ENCODE results near the gene RHEX. TPM values are rescaled to one million over a fixed set of nuclear protein-coding genes. Genes with fewer than 3 reads are reported as not detected.

RHEX gene
- total RNA-seq, 1 experiment from 2014 or later: not detected

DNA sequence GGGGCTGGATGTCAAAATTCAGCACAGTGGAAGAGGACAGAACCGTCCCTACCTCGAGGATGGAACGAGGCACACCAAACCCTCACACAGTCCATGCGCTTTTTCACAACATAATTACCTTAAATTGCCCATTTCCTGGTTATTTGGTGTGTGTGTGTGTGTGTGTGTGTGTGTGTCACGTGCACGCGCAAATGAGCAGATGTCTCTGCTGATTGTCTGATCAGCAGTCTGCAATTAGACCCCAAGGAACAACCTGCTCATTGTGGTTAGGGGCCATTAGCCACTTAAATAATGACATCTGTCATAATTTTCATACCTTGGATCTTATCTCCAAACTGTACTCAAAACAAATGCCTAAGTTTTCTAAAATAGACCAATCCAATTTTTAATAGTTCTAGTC, 41.1 kb downstream of the RHEX start:
- no peaks in the 10 kb centered on the region for H3K9me3 Mint-ChIP-seq
- ChIA-PET POLR2A (no interaction called here), CTCF (no interaction called here)
- H3K36me3 Mint-ChIP-seq: no peaks in the 10 kb centered on the region
- H3K4me1 Mint-ChIP-seq: no peaks in the 10 kb centered on the region
- ATAC-seq (no peak), DNase-seq (ENCODE audit: low spot score) (no peak)
- TF ChIP-seq, protein P1, sequence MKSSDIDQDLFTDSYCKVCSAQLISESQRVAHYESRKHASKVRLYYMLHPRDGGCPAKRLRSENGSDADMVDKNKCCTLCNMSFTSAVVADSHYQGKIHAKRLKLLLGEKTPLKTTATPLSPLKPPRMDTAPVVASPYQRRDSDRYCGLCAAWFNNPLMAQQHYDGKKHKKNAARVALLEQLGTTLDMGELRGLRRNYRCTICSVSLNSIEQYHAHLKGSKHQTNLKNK (CRISPR knock-in tag; IDR thresholded peaks at IDR 0.05): no peak
- TF ChIP-seq ZBTB21 (CRISPR knock-in tag; IDR thresholded peaks at IDR 0.05; ENCODE audit: borderline replicate concordance): no peak
- TF ChIP-seq SMAD3 (CRISPR knock-in tag; IDR thresholded peaks at IDR 0.05; ENCODE audit: borderline replicate concordance): no peak
- TF ChIP-seq, protein P2, sequence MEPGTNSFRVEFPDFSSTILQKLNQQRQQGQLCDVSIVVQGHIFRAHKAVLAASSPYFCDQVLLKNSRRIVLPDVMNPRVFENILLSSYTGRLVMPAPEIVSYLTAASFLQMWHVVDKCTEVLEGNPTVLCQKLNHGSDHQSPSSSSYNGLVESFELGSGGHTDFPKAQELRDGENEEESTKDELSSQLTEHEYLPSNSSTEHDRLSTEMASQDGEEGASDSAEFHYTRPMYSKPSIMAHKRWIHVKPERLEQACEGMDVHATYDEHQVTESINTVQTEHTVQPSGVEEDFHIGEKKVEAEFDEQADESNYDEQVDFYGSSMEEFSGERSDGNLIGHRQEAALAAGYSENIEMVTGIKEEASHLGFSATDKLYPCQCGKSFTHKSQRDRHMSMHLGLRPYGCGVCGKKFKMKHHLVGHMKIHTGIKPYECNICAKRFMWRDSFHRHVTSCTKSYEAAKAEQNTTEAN (CRISPR knock-in tag; IDR thresholded peaks at IDR 0.05): no peak
- TF ChIP-seq GRHL2 (CRISPR knock-in tag; IDR thresholded peaks at IDR 0.05; ENCODE audit: insufficient replicate concordance, severe bottlenecking): no peak
- TF ChIP-seq, protein P3, sequence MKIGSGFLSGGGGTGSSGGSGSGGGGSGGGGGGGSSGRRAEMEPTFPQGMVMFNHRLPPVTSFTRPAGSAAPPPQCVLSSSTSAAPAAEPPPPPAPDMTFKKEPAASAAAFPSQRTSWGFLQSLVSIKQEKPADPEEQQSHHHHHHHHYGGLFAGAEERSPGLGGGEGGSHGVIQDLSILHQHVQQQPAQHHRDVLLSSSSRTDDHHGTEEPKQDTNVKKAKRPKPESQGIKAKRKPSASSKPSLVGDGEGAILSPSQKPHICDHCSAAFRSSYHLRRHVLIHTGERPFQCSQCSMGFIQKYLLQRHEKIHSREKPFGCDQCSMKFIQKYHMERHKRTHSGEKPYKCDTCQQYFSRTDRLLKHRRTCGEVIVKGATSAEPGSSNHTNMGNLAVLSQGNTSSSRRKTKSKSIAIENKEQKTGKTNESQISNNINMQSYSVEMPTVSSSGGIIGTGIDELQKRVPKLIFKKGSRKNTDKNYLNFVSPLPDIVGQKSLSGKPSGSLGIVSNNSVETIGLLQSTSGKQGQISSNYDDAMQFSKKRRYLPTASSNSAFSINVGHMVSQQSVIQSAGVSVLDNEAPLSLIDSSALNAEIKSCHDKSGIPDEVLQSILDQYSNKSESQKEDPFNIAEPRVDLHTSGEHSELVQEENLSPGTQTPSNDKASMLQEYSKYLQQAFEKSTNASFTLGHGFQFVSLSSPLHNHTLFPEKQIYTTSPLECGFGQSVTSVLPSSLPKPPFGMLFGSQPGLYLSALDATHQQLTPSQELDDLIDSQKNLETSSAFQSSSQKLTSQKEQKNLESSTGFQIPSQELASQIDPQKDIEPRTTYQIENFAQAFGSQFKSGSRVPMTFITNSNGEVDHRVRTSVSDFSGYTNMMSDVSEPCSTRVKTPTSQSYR (CRISPR knock-in tag; IDR thresholded peaks at IDR 0.05): no peak
- no peak for TF ChIP-seq NFATC4 (CRISPR knock-in tag; IDR thresholded peaks at IDR 0.05)
- TF ChIP-seq, protein P4, sequence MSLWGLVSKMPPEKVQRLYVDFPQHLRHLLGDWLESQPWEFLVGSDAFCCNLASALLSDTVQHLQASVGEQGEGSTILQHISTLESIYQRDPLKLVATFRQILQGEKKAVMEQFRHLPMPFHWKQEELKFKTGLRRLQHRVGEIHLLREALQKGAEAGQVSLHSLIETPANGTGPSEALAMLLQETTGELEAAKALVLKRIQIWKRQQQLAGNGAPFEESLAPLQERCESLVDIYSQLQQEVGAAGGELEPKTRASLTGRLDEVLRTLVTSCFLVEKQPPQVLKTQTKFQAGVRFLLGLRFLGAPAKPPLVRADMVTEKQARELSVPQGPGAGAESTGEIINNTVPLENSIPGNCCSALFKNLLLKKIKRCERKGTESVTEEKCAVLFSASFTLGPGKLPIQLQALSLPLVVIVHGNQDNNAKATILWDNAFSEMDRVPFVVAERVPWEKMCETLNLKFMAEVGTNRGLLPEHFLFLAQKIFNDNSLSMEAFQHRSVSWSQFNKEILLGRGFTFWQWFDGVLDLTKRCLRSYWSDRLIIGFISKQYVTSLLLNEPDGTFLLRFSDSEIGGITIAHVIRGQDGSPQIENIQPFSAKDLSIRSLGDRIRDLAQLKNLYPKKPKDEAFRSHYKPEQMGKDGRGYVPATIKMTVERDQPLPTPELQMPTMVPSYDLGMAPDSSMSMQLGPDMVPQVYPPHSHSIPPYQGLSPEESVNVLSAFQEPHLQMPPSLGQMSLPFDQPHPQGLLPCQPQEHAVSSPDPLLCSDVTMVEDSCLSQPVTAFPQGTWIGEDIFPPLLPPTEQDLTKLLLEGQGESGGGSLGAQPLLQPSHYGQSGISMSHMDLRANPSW (CRISPR knock-in tag; conservative IDR thresholded peaks at IDR 0.05; ENCODE audit: low read depth): no peak
- TF ChIP-seq TEAD4 (CRISPR knock-in tag; IDR thresholded peaks at IDR 0.05): no peak
- H3K27me3 Mint-ChIP-seq (ENCODE audit: low read depth): no peaks in the 10 kb centered on the region
- no peak overlapping the region for H3K4me3 Mint-ChIP-seq
- H3K27ac Mint-ChIP-seq: no peak overlapping the region

DNA sequence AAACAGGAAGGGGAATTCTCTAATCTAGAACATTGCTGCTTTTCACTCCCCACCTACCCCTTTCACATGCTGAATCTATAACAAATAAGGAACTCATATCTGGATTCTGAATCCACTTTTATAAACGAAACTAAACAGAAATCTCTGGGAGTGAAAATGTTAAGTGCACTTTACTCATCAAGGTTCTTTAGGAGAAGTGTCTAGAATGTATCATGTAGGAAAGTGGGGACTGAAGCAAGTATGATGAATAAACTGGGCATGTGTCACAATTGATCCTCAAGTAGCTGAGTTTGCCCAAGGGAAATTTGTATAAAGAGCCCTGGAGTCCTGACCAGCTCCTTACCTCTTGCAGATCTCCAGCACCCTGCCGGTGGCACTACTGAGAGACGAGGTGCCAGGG, 44.4 kb downstream of the RHEX start:
- DNase-seq (ENCODE audit: low spot score): no peak
- Mint-ChIP-seq H3K4me1 (no peaks in the 10 kb centered on the region), H3K4me3 (no peak overlapping the region), H3K27ac (no peak overlapping the region), H3K27me3 (ENCODE audit: low read depth) (no peaks in the 10 kb centered on the region), H3K9me3 (no peaks in the 10 kb centered on the region), H3K36me3 (no peaks in the 10 kb centered on the region)
- ChIA-PET CTCF (interaction anchor here (2.3 to 3.4 kb wide), 2 partner anchors 9 to 120 kb away, joined by 9 to 12 read pairs; no protein-coding TSS in a partner anchor), POLR2A (no interaction called here)
- no peak for ATAC-seq
- TF ChIP-seq, protein P5, sequence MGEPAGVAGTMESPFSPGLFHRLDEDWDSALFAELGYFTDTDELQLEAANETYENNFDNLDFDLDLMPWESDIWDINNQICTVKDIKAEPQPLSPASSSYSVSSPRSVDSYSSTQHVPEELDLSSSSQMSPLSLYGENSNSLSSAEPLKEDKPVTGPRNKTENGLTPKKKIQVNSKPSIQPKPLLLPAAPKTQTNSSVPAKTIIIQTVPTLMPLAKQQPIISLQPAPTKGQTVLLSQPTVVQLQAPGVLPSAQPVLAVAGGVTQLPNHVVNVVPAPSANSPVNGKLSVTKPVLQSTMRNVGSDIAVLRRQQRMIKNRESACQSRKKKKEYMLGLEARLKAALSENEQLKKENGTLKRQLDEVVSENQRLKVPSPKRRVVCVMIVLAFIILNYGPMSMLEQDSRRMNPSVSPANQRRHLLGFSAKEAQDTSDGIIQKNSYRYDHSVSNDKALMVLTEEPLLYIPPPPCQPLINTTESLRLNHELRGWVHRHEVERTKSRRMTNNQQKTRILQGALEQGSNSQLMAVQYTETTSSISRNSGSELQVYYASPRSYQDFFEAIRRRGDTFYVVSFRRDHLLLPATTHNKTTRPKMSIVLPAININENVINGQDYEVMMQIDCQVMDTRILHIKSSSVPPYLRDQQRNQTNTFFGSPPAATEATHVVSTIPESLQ (CRISPR knock-in tag; IDR thresholded peaks at IDR 0.05): no peak

DNA sequence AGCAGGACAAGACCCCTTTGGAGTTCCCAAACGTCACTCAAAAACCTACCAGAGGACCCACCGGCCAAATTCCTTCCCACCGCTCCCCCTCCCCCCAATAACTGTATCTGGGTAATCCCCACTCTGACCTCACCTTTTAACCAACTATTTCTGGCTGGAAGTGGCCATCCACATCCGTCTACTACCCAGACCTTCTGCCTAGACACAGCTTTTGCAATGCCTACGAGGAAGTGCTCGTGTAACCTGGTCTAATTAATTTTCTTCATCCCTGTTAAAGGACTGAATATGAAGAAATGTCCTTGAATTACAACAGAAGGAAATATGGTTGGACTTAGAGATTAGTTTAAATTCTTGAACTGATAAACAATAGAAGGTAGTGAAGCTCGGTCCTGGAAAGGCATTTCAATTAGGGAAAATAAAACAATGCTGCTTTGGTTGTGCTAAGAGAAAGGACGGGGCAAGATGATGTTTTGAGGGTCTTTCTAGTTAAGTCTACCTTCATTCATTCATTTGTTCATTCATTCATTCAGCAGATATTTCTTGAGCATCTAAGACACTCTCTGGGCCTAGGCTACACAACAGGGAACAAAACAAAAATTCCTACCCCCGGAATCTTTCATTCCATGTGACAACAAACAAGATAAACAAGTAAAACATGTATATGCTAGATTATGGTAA, 45.4 kb downstream of the RHEX start:
- no peak overlapping the region for H3K4me3 Mint-ChIP-seq
- ATAC-seq (no peak), DNase-seq (ENCODE audit: low spot score) (no peak)
- ChIA-PET CTCF (interaction anchor here (2.3 to 3.4 kb wide), 2 partner anchors 8 to 121 kb away, joined by 9 to 12 read pairs; no protein-coding TSS in a partner anchor), POLR2A (no interaction called here)
- TF ChIP-seq, protein P6, sequence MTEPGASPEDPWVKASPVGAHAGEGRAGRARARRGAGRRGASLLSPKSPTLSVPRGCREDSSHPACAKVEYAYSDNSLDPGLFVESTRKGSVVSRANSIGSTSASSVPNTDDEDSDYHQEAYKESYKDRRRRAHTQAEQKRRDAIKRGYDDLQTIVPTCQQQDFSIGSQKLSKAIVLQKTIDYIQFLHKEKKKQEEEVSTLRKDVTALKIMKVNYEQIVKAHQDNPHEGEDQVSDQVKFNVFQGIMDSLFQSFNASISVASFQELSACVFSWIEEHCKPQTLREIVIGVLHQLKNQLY (CRISPR knock-in tag; IDR thresholded peaks at IDR 0.05): no peak
- no peak for TF ChIP-seq NR3C1 (CRISPR knock-in tag; conservative IDR thresholded peaks at IDR 0.05; ENCODE audit: low read depth)
- no peak for TF ChIP-seq TEAD1 (CRISPR knock-in tag; IDR thresholded peaks at IDR 0.05)
- TF ChIP-seq SP1 (CRISPR knock-in tag; conservative IDR thresholded peaks at IDR 0.05): no peak
- no peak for TF ChIP-seq NR2C2 (CRISPR knock-in tag; IDR thresholded peaks at IDR 0.05)
- H3K9me3 Mint-ChIP-seq: no peaks in the 10 kb centered on the region
- H3K27ac Mint-ChIP-seq: no peak overlapping the region
- H3K4me1 Mint-ChIP-seq: no peaks in the 10 kb centered on the region
- H3K27me3 Mint-ChIP-seq (ENCODE audit: low read depth): no peaks in the 10 kb centered on the region
- no peaks in the 10 kb centered on the region for H3K36me3 Mint-ChIP-seq

Data from WTC11 (cell line).